Choroid plexus epithelial cell (primary cell): ENCODE measurements around the gene NLRP5.

Source experiments
- DNase-seq: peaks from one replicate; pipeline ENCODE4 v3.0.0-alpha.2; 2010; ENCODE audit warnings: low read depth
- H3K4me3 ChIP-seq: 2 replicates; pipeline ENCODE4 v1.5.1; 2011; ENCODE audit warnings: low read depth, mild to moderate bottlenecking, control low read depth, low read length, moderate library complexity
- TF ChIP-seq, protein P1 (sequence below): conservative IDR thresholded peaks from 2 replicates; pipeline ENCODE4 v1.5.1; 2011; ENCODE audit warnings: low read depth, mild to moderate bottlenecking, control low read depth, inconsistent platforms, low read length, moderate library complexity

The NLRP5 gene

DNA sequence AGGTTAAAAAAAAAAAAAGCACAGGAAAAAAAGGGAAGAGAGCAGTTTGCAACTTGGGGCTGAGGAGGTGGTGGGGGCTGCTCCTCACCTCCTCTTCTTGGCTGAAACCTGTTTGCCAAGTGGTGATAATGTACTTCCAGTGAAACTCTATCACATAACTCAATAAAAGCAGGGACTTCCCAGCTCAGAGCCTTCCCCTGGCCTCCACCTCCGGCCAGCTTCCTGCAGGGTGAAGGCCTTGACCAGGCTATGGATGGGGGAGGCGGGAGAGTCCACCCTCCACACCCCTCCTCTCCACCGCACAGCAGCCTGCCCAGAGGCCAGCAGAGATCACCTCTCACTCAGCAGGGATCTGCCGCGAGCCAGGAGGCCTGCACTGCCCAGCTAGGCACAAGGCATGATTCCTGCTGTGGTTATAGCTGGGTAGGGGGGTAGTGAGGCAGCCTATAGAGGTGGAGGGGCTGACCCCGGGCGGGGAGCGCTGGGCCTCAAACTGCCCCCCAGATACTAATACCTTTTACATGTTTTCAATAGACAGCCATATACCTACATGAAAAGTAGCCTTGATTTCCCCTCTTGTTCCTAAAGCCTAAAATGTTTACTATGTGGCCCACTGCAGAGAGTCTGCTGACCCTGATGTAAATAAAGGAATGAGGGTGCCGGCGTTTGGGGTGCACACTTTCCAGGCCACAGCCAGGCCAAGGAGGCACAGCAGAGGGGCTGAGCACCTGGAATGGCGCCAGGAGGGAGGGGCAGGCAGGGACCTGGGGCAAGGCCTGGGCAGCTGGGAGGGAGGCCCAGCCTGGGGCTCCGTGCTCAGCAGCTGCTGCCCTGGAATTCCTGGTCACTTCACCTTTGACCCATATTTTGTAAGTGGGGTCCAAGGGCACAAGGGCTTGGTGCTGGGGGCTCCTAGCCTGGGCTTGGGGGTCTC, 124.2 kb downstream of the NLRP5 start:
- DNase-seq = peak; percentile 80
- peak overlapping the region; percentile 13 for H3K4me3 ChIP-seq
- TF ChIP-seq, protein P1, sequence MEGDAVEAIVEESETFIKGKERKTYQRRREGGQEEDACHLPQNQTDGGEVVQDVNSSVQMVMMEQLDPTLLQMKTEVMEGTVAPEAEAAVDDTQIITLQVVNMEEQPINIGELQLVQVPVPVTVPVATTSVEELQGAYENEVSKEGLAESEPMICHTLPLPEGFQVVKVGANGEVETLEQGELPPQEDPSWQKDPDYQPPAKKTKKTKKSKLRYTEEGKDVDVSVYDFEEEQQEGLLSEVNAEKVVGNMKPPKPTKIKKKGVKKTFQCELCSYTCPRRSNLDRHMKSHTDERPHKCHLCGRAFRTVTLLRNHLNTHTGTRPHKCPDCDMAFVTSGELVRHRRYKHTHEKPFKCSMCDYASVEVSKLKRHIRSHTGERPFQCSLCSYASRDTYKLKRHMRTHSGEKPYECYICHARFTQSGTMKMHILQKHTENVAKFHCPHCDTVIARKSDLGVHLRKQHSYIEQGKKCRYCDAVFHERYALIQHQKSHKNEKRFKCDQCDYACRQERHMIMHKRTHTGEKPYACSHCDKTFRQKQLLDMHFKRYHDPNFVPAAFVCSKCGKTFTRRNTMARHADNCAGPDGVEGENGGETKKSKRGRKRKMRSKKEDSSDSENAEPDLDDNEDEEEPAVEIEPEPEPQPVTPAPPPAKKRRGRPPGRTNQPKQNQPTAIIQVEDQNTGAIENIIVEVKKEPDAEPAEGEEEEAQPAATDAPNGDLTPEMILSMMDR = no peak
